Panc1 (cell line): ENCODE measurements around the gene NDEL1. TPM values are rescaled to one million over a fixed set of nuclear protein-coding genes. Genes with fewer than 3 reads are reported as not detected.
"Not testable (repeated sequence)": the region's sequence is repeated elsewhere in the genome, so short reads cannot be mapped to it uniquely, and the experiment has no call there.

ENCODE experiments used
- ATAC-seq: fragments of 200-7000 bp; cut with Tn5 transposase; 2 replicates; pipeline ENCODE4 v1.9.1; 2020; ENCODE audit warnings: mild to moderate bottlenecking, moderate library complexity
- BruUV-seq: library from RNA; stranded (reverse); fragments of 400-500 nt; replicated peaks from 2 replicates; lab custom pipeline; 2021; lab: Mats Ljungman, UMichigan
- CTCF ChIA-PET: fragments of 300-600 bp; sonication (Branson Sonifier 250); formaldehyde crosslinking; loops from one replicate; lab custom pipeline; 2022; ENCODE audit warnings: antibody characterized with exemption; lab: Charles Lee
- POLR2A ChIA-PET: fragments of 300-600 bp; sonication (Branson Sonifier 250); formaldehyde crosslinking; loops from one replicate; lab custom pipeline; 2022; ENCODE audit warnings: antibody characterized with exemption; lab: Charles Lee
- DNase-seq: peaks from one replicate; pipeline ENCODE4 v3.0.0-alpha.2; 2010; ENCODE audit warnings: low read depth, low spot score
- H3K27ac ChIP-seq: 2 replicates; pipeline ENCODE4 v1.5.1; 2011; ENCODE audit warnings: mild to moderate bottlenecking, low read length, inconsistent platforms
- H3K27me3 ChIP-seq: fragments of 200-500 bp; sonication (Bioruptor generic); 2 replicates; pipeline ENCODE4 v1.6.0; 2014; ENCODE audit warnings: low read length, inconsistent platforms; ENCODE audit not compliant: control insufficient read depth, insufficient read depth
- H3K36me3 ChIP-seq: fragments of 200-500 bp; sonication (Bioruptor generic); 2 replicates; pipeline ENCODE4 v1.5.1; 2014; ENCODE audit warnings: inconsistent platforms, mild to moderate bottlenecking, low read length, moderate library complexity; ENCODE audit not compliant: control insufficient read depth, insufficient read depth
- H3K4me1 ChIP-seq: 2 replicates; pipeline ENCODE4 v1.5.1; 2011; ENCODE audit warnings: inconsistent platforms, mild to moderate bottlenecking, low read length, moderate library complexity; ENCODE audit not compliant: control insufficient read depth, insufficient read depth
- H3K4me3 ChIP-seq, 2 experiments: 2 replicates each; pipeline ENCODE4 v1.5.1; 2011 to 2012; ENCODE audit warnings: low read depth in 2 of 2, low read length in 2 of 2, mild to moderate bottlenecking in 2 of 2, inconsistent platforms in 1 of 2, moderate library complexity in 1 of 2
- H3K9me3 ChIP-seq: fragments of 200-500 bp; sonication (Bioruptor generic); 2 replicates; pipeline ENCODE4 v1.5.1; 2014; ENCODE audit warnings: low read depth, mild to moderate bottlenecking, inconsistent platforms, low read length, moderate library complexity; ENCODE audit not compliant: control insufficient read depth, insufficient read depth
- POLR2AphosphoS5 ChIP-seq: IDR thresholded peaks from 2 replicates; pipeline ENCODE4 v1.6.1; 2012; ENCODE audit warnings: mild to moderate bottlenecking, low read depth, low read length, moderate library complexity
- REST ChIP-seq, 2 experiments: IDR thresholded peaks; 2 replicates each; pipeline ENCODE4 v1.6.1; 2011 to 2012; ENCODE audit warnings: low read depth in 2 of 2, control low read depth in 1 of 2, low read length in 1 of 2, mild to moderate bottlenecking in 1 of 2, moderate library complexity in 1 of 2; ENCODE audit not compliant: insufficient read depth in 1 of 2
- SIN3A ChIP-seq: IDR thresholded peaks from 2 replicates; pipeline ENCODE4 v1.6.1; 2012; ENCODE audit warnings: low read depth, mild to moderate bottlenecking, low read length, moderate library complexity, borderline replicate concordance; ENCODE audit not compliant: insufficient read depth
- TCF7L2 ChIP-seq: IDR thresholded peaks from 2 replicates; pipeline ENCODE4 v1.6.1; 2011; ENCODE audit warnings: mild to moderate bottlenecking, low read depth, low read length, inconsistent platforms
- in situ Hi-C: cut with HindIII; loops from 2 replicates; pipeline ENCODE4 v1.10.0; 2016; ENCODE audit warnings: low sequenced_read_pairs, low pct_unique_long_range_greater_than_20kb
- intact Hi-C: fragments of 100-400 bp; cut with micrococcal nuclease; formaldehyde crosslinking; loops from one replicate; pipeline ENCODE4 v1.10.0; 2022; ENCODE audit not compliant: unreplicated experiment
- total RNA-seq: library from RNA; stranded (reverse); gene quantifications from one replicate; pipeline ENCODE4 v1.2.1, GENCODE V29; 2021; ENCODE audit not compliant: unreplicated experiment
- TF ChIP-seq, protein P1 (sequence below): fragments of 450-650 bp; IDR thresholded peaks from 2 replicates; pipeline ENCODE4 v1.5.1; 2017; ENCODE audit warnings: mild to moderate bottlenecking

NDEL1 gene
- total RNA-seq, 1 experiment from 2014 or later: 44.8 TPM

- DNase-seq (no peak), ATAC-seq (no peak)
- POLR2A ChIA-PET: interaction anchor here (0.6 kb wide), 1 partner anchor 78 kb away, joined by 6 read pairs; no protein-coding TSS in a partner anchor
- 0 out of 2 replicates have a peak, but pooled peaks cover 4% of the 10 kb centered on the region for H3K4me1 ChIP-seq
- H3K27me3 ChIP-seq: peaks cover 2% of the 10 kb centered on the region; the same call in 1 of the 2 replicates
- CTCF ChIA-PET: interaction anchor here (0.7 kb wide), 1 partner anchor 271 kb away, joined by 3 read pairs; no protein-coding TSS in a partner anchor
- BruUV-seq: no TSS peak
- no peaks in the 10 kb centered on the region for H3K36me3 ChIP-seq
- no peak overlapping the region for H3K27ac ChIP-seq
- no peak overlapping the region for H3K4me3 ChIP-seq
- TF ChIP-seq TCF7L2 (no peak), SIN3A (no peak)
- in situ Hi-C loops: no loop called here
- H3K9me3 ChIP-seq: no peaks in the 10 kb centered on the region
- intact Hi-C loops: no loop called here
These were observed 42.0 kb upstream of the NDEL1 start for GRCh38 chr17:8393470-8394231.

DNA sequence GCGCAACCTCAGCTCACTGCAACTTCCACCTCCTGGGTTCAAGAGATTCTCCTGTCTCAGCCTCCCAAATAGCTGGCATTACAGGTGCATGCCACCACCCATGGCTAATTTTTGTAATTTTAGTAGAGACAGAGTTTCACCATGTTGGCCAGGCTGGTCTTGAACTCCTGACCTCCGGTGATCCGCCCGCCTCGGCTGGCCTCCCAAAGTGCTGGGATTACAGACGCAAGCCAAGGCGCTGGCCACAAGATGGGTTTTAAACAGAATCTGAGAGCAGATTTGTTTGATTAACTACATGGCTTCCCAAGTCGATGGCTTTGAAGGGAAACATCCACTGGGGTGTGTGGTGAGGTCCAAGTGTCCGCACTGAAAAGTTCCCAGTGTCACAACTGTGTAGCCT, 41.2 kb upstream of the NDEL1 start:
- H3K9me3 ChIP-seq, intact Hi-C loops, H3K27ac ChIP-seq, ATAC-seq, H3K4me3 ChIP-seq, in situ Hi-C loops, H3K27me3 ChIP-seq, BruUV-seq, H3K36me3 ChIP-seq, DNase-seq, H3K4me1 ChIP-seq: not testable (repeated sequence)
- POLR2A ChIA-PET: interaction anchor here (0.6 kb wide), 1 partner anchor 77 kb away, joined by 6 read pairs; no protein-coding TSS in a partner anchor
- CTCF ChIA-PET: interaction anchor here (0.7 kb wide), 1 partner anchor 272 kb away, joined by 3 read pairs; no protein-coding TSS in a partner anchor

DNA sequence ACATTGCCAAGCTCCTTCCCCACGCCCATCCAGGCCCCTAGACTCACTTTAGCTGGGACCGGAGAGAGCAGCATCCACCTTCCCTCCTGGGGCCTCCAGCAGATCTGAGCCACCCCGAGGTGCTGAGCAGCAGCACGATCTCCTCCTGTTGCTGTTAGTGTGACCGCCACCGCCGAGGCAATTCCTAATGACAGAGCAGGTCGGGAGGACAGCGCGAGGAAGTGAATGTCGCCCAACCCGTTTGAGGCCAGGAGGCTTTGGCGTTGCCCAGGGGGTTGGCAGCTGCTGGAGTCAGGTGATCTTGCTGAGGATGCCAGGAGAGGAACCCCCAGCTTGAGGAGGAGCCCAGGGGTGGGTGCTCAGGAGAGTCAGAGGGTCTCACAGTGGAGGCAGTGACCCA, 38.0 kb upstream of the NDEL1 start, which contains the start of gene RNF222:
Gene RNF222, minus strand, starts transcription at position 192 of the 400 bp plus-strand sequence. CDS start 4,366 bp downstream, outside the sequence.
- TF ChIP-seq POLR2AphosphoS5: no peak
- TF ChIP-seq, protein P1, sequence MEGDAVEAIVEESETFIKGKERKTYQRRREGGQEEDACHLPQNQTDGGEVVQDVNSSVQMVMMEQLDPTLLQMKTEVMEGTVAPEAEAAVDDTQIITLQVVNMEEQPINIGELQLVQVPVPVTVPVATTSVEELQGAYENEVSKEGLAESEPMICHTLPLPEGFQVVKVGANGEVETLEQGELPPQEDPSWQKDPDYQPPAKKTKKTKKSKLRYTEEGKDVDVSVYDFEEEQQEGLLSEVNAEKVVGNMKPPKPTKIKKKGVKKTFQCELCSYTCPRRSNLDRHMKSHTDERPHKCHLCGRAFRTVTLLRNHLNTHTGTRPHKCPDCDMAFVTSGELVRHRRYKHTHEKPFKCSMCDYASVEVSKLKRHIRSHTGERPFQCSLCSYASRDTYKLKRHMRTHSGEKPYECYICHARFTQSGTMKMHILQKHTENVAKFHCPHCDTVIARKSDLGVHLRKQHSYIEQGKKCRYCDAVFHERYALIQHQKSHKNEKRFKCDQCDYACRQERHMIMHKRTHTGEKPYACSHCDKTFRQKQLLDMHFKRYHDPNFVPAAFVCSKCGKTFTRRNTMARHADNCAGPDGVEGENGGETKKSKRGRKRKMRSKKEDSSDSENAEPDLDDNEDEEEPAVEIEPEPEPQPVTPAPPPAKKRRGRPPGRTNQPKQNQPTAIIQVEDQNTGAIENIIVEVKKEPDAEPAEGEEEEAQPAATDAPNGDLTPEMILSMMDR: no peak
- TF ChIP-seq SIN3A: no peak
- TF ChIP-seq REST (IDR thresholded peaks at IDR 0.05; ENCODE audit: insufficient read depth in 1 of 2, low read depth in 2 of 2, low read length in 1 of 2): no peak
- ChIA-PET CTCF (no interaction called here), POLR2A (no interaction called here)
- peaks cover 2% of the 10 kb centered on the region; the same call in 1 of the 2 replicates for H3K27me3 ChIP-seq
- H3K36me3 ChIP-seq: no peaks in the 10 kb centered on the region
- no peak within 1 kb of the TSS for H3K4me3 ChIP-seq
- intact Hi-C loops (no loop called here), in situ Hi-C loops (no loop called here)
- 0 out of 2 replicates have a peak, but pooled peaks cover 4% of the 10 kb centered on the region for H3K4me1 ChIP-seq
- no peaks in the 10 kb centered on the region for H3K9me3 ChIP-seq
- BruUV-seq: no TSS peak
- no peak for ATAC-seq
- H3K27ac ChIP-seq: no peak within 1 kb of the TSS
- no peak for DNase-seq
